Measurements from ENCODE around the gene ASCL4. TPM values are rescaled to one million over a fixed set of nuclear protein-coding genes. Genes with fewer than 3 reads are reported as not detected.

ASCL4 gene
- total RNA-seq, 1 experiment from 2014 or later = not detected

- Histone ChIP-seq H3K27ac (ENCODE audit: insufficient read length, low read depth, low read length) (no peak overlapping the region), H3K4ac (ENCODE audit: low read depth, low read length) (no peak overlapping the region), H2BK5ac (ENCODE audit: insufficient read length, low read length) (no peak overlapping the region), H2BK12ac (ENCODE audit: insufficient read length, low read depth, low read length) (no peak overlapping the region), H2BK120ac (ENCODE audit: low read depth, low read length, poor library complexity, severe bottlenecking) (no peak overlapping the region), H3K18ac (ENCODE audit: insufficient read length, low read depth, low read length) (no peak overlapping the region), H2AK5ac (ENCODE audit: insufficient read length, low read length) (no peak overlapping the region), H3K23ac (ENCODE audit: insufficient read length, low read depth, low read length) (no peak overlapping the region), H3K4me2 (ENCODE audit: insufficient read depth, insufficient read length, low read length) (no peak overlapping the region), H2BK20ac (ENCODE audit: low read depth, low read length, poor library complexity, severe bottlenecking) (no peak overlapping the region), H3K79me1 (ENCODE audit: insufficient read depth, low read depth, low read length, poor library complexity, severe bottlenecking) (peaks cover 2% of the 10 kb centered on the region), H3K9me3 (ENCODE audit: control insufficient read depth, low read depth, low read length) (no peaks in the 10 kb centered on the region), H4K20me1 (ENCODE audit: control insufficient read depth, insufficient read depth, insufficient read length) (no peaks in the 10 kb centered on the region), H2AFZ (ENCODE audit: low read length) (no peak overlapping the region), H3K4me1 (ENCODE audit: insufficient read depth, low read length) (no peaks in the 10 kb centered on the region), H3T11ph (ENCODE audit: low read length) (no peak overlapping the region), H3K23me2 (ENCODE audit: insufficient read length, low read depth, low read length, poor library complexity, severe bottlenecking) (no peaks in the 10 kb centered on the region), H3K56ac (ENCODE audit: insufficient read length, low read depth, low read length) (no peak overlapping the region), H3K9ac (ENCODE audit: extremely low read depth, insufficient read length, low read length) (no peak overlapping the region), H2BK15ac (ENCODE audit: low read depth, low read length) (no peak overlapping the region), H3K79me2 (ENCODE audit: insufficient read depth, low read length) (no peaks in the 10 kb centered on the region), H4K5ac (ENCODE audit: insufficient read length, low read depth, low read length) (no peak overlapping the region), H3K14ac (ENCODE audit: insufficient read depth, low read length) (no peak overlapping the region), H3K27me3 (ENCODE audit: insufficient read depth, low read length) (no peaks in the 10 kb centered on the region), H4K8ac (replicated peaks; ENCODE audit: insufficient read length, low read depth, low read length) (no peak overlapping the region), H4K91ac (ENCODE audit: insufficient read length, low read depth, low read length) (no peak overlapping the region)
- no peak for DNase-seq
- no peaks in the 10 kb centered on the region for H3K4me1 Mint-ChIP-seq
- TF ChIP-seq, protein P1, sequence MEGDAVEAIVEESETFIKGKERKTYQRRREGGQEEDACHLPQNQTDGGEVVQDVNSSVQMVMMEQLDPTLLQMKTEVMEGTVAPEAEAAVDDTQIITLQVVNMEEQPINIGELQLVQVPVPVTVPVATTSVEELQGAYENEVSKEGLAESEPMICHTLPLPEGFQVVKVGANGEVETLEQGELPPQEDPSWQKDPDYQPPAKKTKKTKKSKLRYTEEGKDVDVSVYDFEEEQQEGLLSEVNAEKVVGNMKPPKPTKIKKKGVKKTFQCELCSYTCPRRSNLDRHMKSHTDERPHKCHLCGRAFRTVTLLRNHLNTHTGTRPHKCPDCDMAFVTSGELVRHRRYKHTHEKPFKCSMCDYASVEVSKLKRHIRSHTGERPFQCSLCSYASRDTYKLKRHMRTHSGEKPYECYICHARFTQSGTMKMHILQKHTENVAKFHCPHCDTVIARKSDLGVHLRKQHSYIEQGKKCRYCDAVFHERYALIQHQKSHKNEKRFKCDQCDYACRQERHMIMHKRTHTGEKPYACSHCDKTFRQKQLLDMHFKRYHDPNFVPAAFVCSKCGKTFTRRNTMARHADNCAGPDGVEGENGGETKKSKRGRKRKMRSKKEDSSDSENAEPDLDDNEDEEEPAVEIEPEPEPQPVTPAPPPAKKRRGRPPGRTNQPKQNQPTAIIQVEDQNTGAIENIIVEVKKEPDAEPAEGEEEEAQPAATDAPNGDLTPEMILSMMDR (conservative IDR thresholded peaks at IDR 0.05) = no peak
- H3K4me3 Mint-ChIP-seq = no peak overlapping the region
- WGBS (ENCODE audit: extremely low coverage, insufficient read length, low lambda C conversion rate) = no CpG with 5 or more reads among the region's 4 CpGs
- H3K9me3 Mint-ChIP-seq = no peaks in the 10 kb centered on the region
- H3K36me3 Mint-ChIP-seq (ENCODE audit: insufficient read depth in 1 of 3, low read depth in 3 of 3) = peaks cover 22 to 75% (median 74%) of the 10 kb centered on the region in 3 experiments; a peak in 6 of 7 replicates
- H3K27me3 Mint-ChIP-seq (ENCODE audit: low read depth) = no peaks in the 10 kb centered on the region
- H3K27ac Mint-ChIP-seq = no peak overlapping the region
These were observed 37.6 kb upstream of the ASCL4 start for GRCh38 chr12:107736914-107737313.

Measured in H9 (cell line).